Subcutaneous adipose tissue (tissue), 4 donors: Measurements from ENCODE around the gene APOL5. TPM values are rescaled to one million over a fixed set of nuclear protein-coding genes. Genes with fewer than 3 reads are reported as not detected.

Source experiments
- CTCF ChIP-seq: fragments of 450-650 bp; IDR thresholded peaks from one replicate; pipeline ENCODE4 v1.5.1; 2016; ENCODE audit warnings: low read depth, mild to moderate bottlenecking, control low read depth, antibody characterized with exemption, moderate library complexity
- total RNA-seq, 4 donors: library from RNA; depleted of rRNA; stranded (reverse); fragments of >200 nt; gene quantifications; one replicate each; pipeline ENCODE4 v1.1.0, GENCODE V29; 2016

Gene APOL5
- total RNA-seq, 4 donors from 2014 or later = not detected

GRCh38 chr22:35729309-35729698 lies 11.6 kb downstream of the APOL5 start:
- no peak for TF ChIP-seq CTCF

GRCh38 chr22:35731321-35731720 lies 13.6 kb downstream of the APOL5 start:
- no peak for TF ChIP-seq CTCF

- no peak for TF ChIP-seq CTCF
Measured at GRCh38 chr22:35732116-35732515, 14.4 kb downstream of the APOL5 start.

- no peak for TF ChIP-seq CTCF
Measured at GRCh38 chr22:35733036-35733435, 15.4 kb downstream of the APOL5 start.

- TF ChIP-seq CTCF = no peak
Measured at GRCh38 chr22:35733791-35734516, 16.3 kb downstream of the APOL5 start.

GRCh38 chr22:35734517-35734827 lies 16.8 kb downstream of the APOL5 start:
- TF ChIP-seq CTCF = no peak

- no peak for TF ChIP-seq CTCF
Measured at GRCh38 chr22:35735542-35735941, 17.9 kb downstream of the APOL5 start.
